ENCODE results near the gene PCSK1. TPM values are rescaled to one million over a fixed set of nuclear protein-coding genes. Genes with fewer than 3 reads are reported as not detected.
"Not testable (repeated sequence)": the region's sequence is repeated elsewhere in the genome, so short reads cannot be mapped to it uniquely, and the experiment has no call there.

The PCSK1 gene
- total and polyA plus RNA-seq, 2 experiments from 2014 or later: not detected

DNA sequence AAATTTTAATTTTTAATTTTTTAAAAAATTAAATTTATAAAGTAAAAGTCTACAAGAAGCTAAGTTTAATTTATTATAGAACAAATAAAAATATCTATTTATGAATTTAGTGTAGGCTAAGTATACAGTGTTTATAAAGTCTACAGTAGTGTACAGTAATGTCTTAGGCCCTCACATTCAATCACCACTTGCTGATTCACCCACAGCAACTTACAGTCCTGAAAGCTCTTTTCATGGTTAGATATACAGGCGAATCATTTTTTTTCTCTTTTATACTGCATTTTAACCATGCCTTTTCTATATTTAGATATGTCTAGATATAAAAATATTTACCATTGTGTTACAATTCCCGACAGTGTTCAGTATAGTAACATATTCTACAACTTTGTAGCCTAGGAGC lies 55.9 kb downstream of the PCSK1 start:
- no peaks in the 10 kb centered on the region for H3K27me3 ChIP-seq
- H3K9me3 ChIP-seq (ENCODE audit: low read depth): no peaks in the 10 kb centered on the region
- no peak overlapping the region for H3K27ac ChIP-seq
- TF ChIP-seq, protein P1, sequence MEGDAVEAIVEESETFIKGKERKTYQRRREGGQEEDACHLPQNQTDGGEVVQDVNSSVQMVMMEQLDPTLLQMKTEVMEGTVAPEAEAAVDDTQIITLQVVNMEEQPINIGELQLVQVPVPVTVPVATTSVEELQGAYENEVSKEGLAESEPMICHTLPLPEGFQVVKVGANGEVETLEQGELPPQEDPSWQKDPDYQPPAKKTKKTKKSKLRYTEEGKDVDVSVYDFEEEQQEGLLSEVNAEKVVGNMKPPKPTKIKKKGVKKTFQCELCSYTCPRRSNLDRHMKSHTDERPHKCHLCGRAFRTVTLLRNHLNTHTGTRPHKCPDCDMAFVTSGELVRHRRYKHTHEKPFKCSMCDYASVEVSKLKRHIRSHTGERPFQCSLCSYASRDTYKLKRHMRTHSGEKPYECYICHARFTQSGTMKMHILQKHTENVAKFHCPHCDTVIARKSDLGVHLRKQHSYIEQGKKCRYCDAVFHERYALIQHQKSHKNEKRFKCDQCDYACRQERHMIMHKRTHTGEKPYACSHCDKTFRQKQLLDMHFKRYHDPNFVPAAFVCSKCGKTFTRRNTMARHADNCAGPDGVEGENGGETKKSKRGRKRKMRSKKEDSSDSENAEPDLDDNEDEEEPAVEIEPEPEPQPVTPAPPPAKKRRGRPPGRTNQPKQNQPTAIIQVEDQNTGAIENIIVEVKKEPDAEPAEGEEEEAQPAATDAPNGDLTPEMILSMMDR (IDR thresholded peaks at IDR 0.05; ENCODE audit: low read depth, low read length): no peak
- H3K4me1 ChIP-seq (ENCODE audit: low read depth): no peaks in the 10 kb centered on the region
- no peak for DNase-seq (ENCODE audit: low read depth in 1 of 2, low spot score in 1 of 2)
- no peak overlapping the region for H3K4me3 ChIP-seq
- H3K36me3 ChIP-seq: no peaks in the 10 kb centered on the region

DNA sequence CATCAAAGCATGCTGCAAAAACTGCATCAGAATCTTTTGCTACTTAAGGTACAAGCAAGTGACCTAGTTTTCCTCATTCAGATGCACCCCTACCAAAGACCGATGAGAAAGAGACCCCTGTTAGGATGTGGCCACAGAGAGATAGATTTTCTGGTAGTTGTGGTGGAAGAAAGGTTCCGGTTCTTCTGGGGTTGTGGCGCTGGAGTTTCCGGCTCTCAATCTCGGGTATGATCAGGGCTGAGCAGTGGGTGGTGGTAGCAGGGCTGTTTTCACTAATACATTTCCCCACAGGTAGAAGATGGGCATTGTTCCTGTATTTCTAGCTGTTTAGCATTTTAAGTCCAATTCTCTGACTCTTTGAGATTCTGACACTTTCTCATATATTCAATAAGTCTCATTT lies 58.4 kb downstream of the PCSK1 start:
- no peak for DNase-seq (ENCODE audit: low read depth in 1 of 2, low spot score in 1 of 2)
- Histone ChIP-seq H3K27ac (no peak overlapping the region), H3K4me1 (ENCODE audit: low read depth) (no peaks in the 10 kb centered on the region), H3K36me3 (no peaks in the 10 kb centered on the region), H3K9me3 (ENCODE audit: low read depth) (no peaks in the 10 kb centered on the region), H3K27me3 (no peaks in the 10 kb centered on the region), H3K4me3 (no peak overlapping the region)
- TF ChIP-seq, protein P1 (IDR thresholded peaks at IDR 0.05; ENCODE audit: low read depth, low read length): no peak

GRCh38 chr5:96373381-96373733 lies 59.7 kb downstream of the PCSK1 start:
- no peaks in the 10 kb centered on the region for H3K4me1 ChIP-seq (ENCODE audit: low read depth)

GRCh38 chr5:96372726-96373380 lies 60.2 kb downstream of the PCSK1 start:
- TF ChIP-seq, protein P1 (IDR thresholded peaks at IDR 0.05; ENCODE audit: low read depth, low read length): no peak
- Histone ChIP-seq H3K4me1 (ENCODE audit: low read depth) (no peaks in the 10 kb centered on the region), H3K27ac (no peak overlapping the region)

More at GRCh38 chr5:96373381-96373733, 59.7 kb downstream of the PCSK1 start:
- no peaks in the 10 kb centered on the region for H3K9me3 ChIP-seq (ENCODE audit: low read depth)
- DNase-seq (ENCODE audit: low read depth in 1 of 2, low spot score in 1 of 2): no peak
- H3K36me3 ChIP-seq: no peaks in the 10 kb centered on the region
- H3K27me3 ChIP-seq: no peaks in the 10 kb centered on the region
- no peak overlapping the region for H3K4me3 ChIP-seq
- no peak overlapping the region for H3K27ac ChIP-seq
- TF ChIP-seq, protein P1 (IDR thresholded peaks at IDR 0.05; ENCODE audit: low read depth, low read length): no peak

GRCh38 chr5:96370976-96371375 lies 62.1 kb downstream of the PCSK1 start:
- TF ChIP-seq, protein P1 (IDR thresholded peaks at IDR 0.05; ENCODE audit: low read depth, low read length): no peak
- no peak overlapping the region for H3K4me3 ChIP-seq
- H3K36me3 ChIP-seq: no peaks in the 10 kb centered on the region
- no peaks in the 10 kb centered on the region for H3K27me3 ChIP-seq
- no peaks in the 10 kb centered on the region for H3K4me1 ChIP-seq (ENCODE audit: low read depth)
- H3K27ac ChIP-seq: no peak overlapping the region
- DNase-seq (ENCODE audit: low read depth in 1 of 2, low spot score in 1 of 2): no peak
- H3K9me3 ChIP-seq (ENCODE audit: low read depth): no peaks in the 10 kb centered on the region

More at GRCh38 chr5:96372726-96373380, 60.2 kb downstream of the PCSK1 start:
- H3K4me3 ChIP-seq: no peak overlapping the region
- no peaks in the 10 kb centered on the region for H3K36me3 ChIP-seq
- H3K27me3 ChIP-seq: no peaks in the 10 kb centered on the region
- DNase-seq (ENCODE audit: low read depth in 1 of 2, low spot score in 1 of 2): no peak
- H3K9me3 ChIP-seq (ENCODE audit: low read depth): no peaks in the 10 kb centered on the region

- not testable (repeated sequence) for H3K27ac ChIP-seq; DNase-seq (ENCODE audit: low read depth in 1 of 2, low spot score in 1 of 2); H3K4me3 ChIP-seq; H3K27me3 ChIP-seq; H3K9me3 ChIP-seq (ENCODE audit: low read depth); H3K36me3 ChIP-seq; H3K4me1 ChIP-seq (ENCODE audit: low read depth)
These were observed 65.7 kb downstream of the PCSK1 start for GRCh38 chr5:96367337-96367736.
